ENCODE results near the gene SYNDIG1.

The SYNDIG1 gene

DNA sequence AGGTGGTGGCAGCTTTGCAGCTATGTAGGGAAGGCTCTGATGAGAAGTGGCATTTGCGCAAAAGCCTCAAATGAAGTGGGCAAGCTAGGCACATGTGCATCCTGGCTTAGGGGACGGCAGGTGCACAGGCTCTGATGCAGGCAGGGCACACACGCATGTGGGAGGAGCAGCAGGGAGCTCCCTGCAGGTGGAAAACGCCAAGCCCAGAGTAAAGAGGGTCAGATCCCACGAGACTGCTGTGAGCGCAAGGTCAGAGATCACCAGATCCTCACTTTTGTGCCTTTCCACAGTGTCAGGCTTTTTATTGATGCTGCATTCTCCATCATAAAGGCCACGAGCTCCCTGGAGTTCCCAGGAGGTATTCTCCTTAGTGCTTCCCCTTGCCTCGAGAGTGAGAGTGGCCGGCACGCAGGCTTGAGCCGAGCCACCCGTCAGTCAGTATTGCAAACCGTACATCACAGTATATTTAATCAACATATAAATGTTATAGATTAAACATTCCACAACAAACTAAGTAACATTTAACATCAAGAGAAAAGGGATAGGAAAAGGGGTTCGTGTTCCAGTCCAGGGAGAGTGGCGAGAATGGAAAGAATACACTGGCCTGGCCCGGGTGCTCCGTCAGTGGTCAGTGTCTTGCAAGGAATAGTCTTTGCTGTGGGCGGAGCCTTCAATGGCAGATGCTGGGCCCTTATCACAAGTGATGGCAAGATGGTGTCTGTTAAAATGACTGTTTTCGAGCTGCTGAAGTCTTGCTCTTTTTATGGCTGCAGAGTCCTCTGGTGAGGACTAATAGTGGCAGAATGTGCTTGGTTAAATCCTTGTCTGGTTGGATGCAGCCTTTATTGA is 109.4 kb downstream of the SYNDIG1 start:
- intact Hi-C loops (cut with DNase I) = no loop called here
- no peak for DNase-seq

GRCh38 chr20:24579475-24579874 is 110.0 kb downstream of the SYNDIG1 start:
- intact Hi-C loops (cut with DNase I) = no loop called here
- DNase-seq = no peak

DNA sequence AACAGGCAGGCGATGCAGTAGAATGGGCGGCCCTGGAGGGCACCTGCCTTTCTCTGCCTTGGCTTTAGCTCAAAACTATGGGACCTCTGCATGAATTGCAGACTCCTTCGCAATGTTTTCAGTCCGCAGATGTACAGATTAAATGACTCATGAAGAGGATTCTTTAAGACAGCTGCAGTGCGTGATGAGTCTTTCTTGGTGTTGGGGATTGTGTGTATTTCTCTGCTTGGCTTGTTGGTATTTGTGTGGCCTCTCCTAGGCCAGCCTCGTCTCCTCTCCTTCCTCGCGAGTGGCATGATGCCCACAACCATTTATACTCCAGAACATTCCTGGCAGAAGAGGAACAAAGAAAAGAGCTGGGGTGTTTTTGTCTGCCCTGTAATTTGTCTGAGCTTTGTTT is 110.6 kb downstream of the SYNDIG1 start:
- no peak for DNase-seq

GRCh38 chr20:24580855-24581254 is 111.4 kb downstream of the SYNDIG1 start:
- peak in 1 of 10 donors; percentile 51 for DNase-seq
- intact Hi-C loops (cut with DNase I) = loop anchor here (10.0 kb wide), 1 partner anchor 76 kb away; no protein-coding TSS in a partner anchor

More for the DNA sequence above, 110.6 kb downstream of the SYNDIG1 start:
- intact Hi-C loops (cut with DNase I) = loop anchor here (10.0 kb wide), 1 partner anchor 75 kb away; no protein-coding TSS in a partner anchor

DNA sequence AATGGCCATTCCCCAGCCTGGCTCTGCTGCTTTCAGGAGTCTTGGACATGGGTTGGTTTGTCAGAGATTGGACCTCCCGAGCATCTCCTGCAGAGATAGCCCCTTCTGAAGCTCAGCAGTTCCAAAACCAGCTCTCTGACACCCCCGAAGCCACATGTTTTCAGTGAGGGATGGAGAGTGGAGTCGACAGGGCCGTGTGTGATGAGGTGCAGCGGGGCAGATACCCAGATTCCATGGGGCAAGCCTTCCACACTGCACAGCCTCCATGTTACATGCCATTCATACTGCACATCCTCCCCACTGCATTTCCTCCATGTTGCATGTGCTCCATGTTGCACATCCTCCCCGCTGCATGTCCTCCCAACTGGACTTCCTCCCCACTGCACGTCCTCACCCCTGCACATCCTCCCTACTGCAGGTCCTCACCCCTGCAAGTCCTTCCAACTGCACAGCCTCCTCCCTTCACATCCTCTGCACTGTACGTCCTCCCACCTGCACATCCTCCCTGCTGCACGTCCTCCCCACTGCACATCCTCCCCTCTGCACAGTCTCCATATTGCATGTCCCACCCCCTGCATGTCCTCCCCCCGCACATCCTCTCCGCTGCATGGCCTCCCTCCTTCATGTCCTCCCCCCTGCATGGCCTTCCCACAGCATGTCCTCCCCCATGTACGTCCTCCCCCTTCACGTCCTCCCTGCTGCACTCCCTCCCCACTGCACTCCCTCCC is 112.2 kb downstream of the SYNDIG1 start:
- intact Hi-C loops (cut with DNase I) = loop anchor here (10.0 kb wide), 1 partner anchor 77 kb away; no protein-coding TSS in a partner anchor
- no peak for DNase-seq

- intact Hi-C loops (cut with DNase I) = loop anchor here (10.0 kb wide), 1 partner anchor 78 kb away; no protein-coding TSS in a partner anchor
- DNase-seq = no peak
These were observed 113.1 kb downstream of the SYNDIG1 start for GRCh38 chr20:24582373-24583168.

GRCh38 chr20:24583169-24583792 is 113.9 kb downstream of the SYNDIG1 start:
- intact Hi-C loops (cut with DNase I) = loop anchor here (10.0 kb wide), 1 partner anchor 78 kb away; no protein-coding TSS in a partner anchor
- DNase-seq = no peak

- no peak for DNase-seq
- intact Hi-C loops (cut with DNase I) = loop anchor here (10.0 kb wide), 1 partner anchor 79 kb away; no protein-coding TSS in a partner anchor
These were observed 114.6 kb downstream of the SYNDIG1 start for GRCh38 chr20:24584078-24584477.

DNA sequence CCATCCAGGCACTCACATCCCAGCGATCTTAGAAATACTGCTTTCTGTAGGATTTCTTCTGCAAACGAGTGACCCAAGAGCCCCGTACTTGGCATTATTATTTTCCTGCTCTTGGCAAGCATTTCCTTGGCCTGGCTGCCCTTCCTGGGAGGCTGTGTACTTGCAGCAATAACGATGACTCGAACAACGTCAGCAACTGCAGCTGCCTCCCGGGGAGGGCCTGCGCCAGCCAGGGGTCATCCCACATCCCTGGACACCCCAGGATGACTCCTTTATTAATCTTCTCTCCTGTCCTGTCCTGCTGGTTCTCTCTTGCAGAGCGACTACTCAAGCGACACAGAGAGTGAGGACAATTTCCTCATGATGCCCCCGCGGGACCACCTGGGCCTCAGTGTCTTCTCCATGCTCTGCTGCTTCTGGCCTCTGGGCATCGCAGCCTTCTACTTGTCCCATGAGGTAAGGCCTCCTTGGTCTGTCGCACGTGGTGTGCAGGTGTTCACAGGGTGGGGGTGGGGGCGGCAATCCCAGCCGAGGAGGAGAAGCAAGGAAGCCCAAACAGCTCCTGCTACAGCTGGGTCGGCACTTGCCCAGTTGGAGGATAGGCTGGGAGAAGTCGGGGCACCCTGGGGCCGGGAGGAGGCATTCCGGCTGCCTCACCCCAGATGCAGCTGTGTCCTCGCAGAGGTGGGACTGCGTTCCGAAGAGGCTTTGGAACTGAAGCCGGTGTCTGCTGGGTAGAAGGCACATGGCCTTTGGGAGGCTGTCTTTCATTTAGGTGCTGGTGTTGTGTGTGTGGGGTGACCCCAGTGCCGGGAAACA is 115.3 kb downstream of the SYNDIG1 start:
- peak in 1 of 10 donors; percentile 40 for DNase-seq
- intact Hi-C loops (cut with DNase I) = loop anchor here (10.0 kb wide), 1 partner anchor 80 kb away; no protein-coding TSS in a partner anchor

DNA sequence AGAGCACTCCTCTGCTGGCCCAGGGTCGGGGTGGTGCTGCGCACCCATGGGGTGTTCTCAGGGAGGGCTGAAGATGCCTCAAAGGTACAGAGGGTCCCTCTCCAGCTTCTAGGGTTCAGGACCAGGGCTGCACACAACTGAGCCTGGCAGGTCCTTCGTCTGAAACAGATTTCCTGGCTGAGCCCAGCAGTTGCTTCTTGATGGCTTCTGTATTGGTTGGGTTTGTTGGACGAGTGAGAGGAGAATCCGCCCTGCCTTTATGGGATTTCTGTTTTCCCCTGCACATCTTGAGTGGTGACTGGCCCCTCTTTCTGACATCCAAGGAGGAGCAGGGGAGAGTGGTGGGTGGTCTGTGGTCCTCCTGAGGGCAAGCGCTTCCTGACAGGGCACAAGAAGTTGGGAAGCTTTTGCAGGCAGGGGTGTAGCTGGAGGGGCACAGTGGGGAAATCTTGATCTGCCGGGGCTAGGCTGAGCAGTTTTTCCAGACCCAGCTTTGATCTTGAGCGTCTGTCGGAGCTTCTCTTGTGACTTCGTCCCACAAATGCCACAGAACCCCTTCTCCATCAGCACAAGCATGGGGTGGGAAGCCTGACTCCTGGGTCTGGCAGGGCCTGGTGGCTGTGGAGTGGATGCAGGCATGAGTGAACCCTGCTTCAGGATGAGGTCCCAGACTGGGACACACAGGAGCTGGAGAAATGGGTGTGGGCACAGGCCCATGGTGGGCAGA is 116.5 kb downstream of the SYNDIG1 start:
- peak in 1 of 10 donors; percentile 75 for DNase-seq
- intact Hi-C loops (cut with DNase I) = loop anchor here (10.0 kb wide), 1 partner anchor 81 kb away; no protein-coding TSS in a partner anchor

- DNase-seq = no peak
- intact Hi-C loops (cut with DNase I) = loop anchor here (10.0 kb wide), 1 partner anchor 82 kb away; no protein-coding TSS in a partner anchor
These were observed 117.1 kb downstream of the SYNDIG1 start for GRCh38 chr20:24586523-24586840.

- intact Hi-C loops (cut with DNase I) = loop anchor here (10.0 kb wide), 1 partner anchor 83 kb away; no protein-coding TSS in a partner anchor
- DNase-seq = peak; percentile 40 to 96 (median 72)
These were observed 118.1 kb downstream of the SYNDIG1 start for GRCh38 chr20:24587384-24588046.

DNA sequence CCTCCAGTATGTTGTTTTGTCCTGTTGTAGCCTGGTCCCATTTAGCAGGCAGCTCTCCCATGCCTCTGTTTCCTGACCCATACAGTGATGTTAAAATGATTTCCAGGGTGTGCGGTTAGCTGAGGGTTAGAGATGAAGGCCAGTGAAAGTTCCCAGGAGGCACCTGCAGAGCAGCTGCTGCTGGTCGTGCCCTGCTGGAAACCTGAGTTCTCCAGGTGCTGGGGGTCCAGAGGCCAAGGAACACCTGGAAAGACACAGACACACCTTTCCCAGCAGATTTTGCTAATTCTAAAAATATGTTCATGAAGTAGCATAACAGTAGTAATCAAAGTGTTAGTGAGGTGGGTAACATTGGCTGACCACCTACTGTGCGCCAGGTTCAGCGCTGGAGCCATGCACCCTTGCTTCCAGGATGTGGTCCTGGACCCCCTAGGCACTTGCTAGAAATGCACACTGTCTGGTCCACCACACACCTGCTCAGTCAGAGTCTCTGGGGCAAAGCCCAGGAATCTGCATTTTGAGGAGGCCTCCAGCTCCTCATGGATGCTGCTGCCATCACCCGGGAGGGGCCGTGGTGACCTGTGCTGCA is 118.7 kb downstream of the SYNDIG1 start:
- DNase-seq = no peak
- intact Hi-C loops (cut with DNase I) = loop anchor here (10.0 kb wide), 1 partner anchor 83 kb away; no protein-coding TSS in a partner anchor

DNA sequence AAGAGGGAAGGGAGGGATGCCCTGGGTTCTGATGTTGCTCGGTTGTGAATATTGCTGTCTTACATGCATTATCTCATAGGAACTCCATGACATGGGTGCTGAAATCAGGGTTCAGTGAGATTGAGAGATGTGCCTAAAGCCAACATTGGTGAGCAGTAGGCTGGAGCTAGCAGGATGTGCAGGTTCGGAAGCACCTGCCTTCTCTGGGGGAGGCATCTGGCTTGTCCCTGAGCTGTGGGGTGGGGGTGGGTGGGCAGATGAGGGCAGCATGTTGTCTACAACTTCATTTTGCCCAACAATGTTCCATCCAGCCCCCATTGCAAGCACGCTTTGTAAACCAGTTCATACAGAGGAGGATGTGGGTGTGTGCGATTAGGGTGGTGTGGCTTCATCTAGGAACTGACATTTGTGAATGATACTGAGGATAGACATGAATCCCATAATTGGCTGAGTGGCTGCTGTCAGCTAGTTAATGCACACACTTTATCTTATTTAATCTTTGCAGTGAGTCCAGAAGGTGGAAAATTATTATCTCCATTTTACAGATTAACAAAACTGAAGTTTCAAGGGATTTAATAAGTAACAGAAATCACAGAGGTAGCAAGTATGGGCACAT is 119.4 kb downstream of the SYNDIG1 start:
- no peak for DNase-seq
- intact Hi-C loops (cut with DNase I) = loop anchor here (10.0 kb wide), 1 partner anchor 84 kb away; no protein-coding TSS in a partner anchor

DNA sequence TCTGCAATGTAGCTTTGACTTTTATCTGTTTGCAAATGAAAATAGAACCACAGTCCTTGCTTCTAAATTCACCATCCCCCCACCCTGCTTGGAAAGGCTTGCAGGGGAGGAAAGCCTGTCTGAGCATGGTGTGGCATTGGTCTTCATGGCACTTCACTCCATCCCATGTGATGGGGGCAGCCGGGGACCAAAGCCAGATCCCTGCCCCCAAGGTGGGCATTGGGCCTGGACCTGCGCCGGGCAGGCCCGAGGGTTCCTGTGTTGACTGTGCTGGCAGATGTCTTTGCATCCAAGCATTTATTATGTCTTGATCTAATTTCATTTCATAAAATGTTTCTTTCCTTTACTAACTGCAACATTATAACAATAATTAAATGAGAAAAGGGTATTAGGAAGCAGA is 120.0 kb downstream of the SYNDIG1 start:
- intact Hi-C loops (cut with DNase I) = loop anchor here (10.0 kb wide), 1 partner anchor 85 kb away; no protein-coding TSS in a partner anchor
- no peak for DNase-seq

GRCh38 chr20:24589815-24590177 is 120.4 kb downstream of the SYNDIG1 start:
- intact Hi-C loops (cut with DNase I) = loop anchor here (10.0 kb wide), 1 partner anchor 85 kb away; no protein-coding TSS in a partner anchor

More at GRCh38 chr20:24589815-24590177, 120.4 kb downstream of the SYNDIG1 start:
- no peak for DNase-seq
